Spinal cord (tissue), 10 donors: Measurements from ENCODE around the gene RHCE. TPM values are rescaled to one million over a fixed set of nuclear protein-coding genes. Genes with fewer than 3 reads are reported as not detected.
A peak's percentile ranks its signal among the peaks of the same experiment; 100 is the strongest.

Source experiments
- DNase-seq, 6 donors: peaks; one replicate each; pipeline versions ENCODE4 v3.0.0 to v3.0.0-alpha.2; 2013 to 2015; ENCODE audit warnings: low spot score in 6 of 6, low read depth in 4 of 6
- H3K27ac ChIP-seq: one replicate; pipeline ENCODE4 v1.5.1; 2013; ENCODE audit warnings: low read depth, low read length, control low read depth
- H3K27me3 ChIP-seq: one replicate; pipeline ENCODE4 v1.6.1; 2013; ENCODE audit warnings: low read length; ENCODE audit not compliant: control insufficient read depth, insufficient read depth
- H3K36me3 ChIP-seq: one replicate; pipeline ENCODE4 v1.6.1; 2013; ENCODE audit warnings: low read length; ENCODE audit not compliant: control insufficient read depth, insufficient read depth
- H3K4me1 ChIP-seq: one replicate; pipeline ENCODE4 v1.6.1; 2013; ENCODE audit warnings: low read length; ENCODE audit not compliant: control insufficient read depth, insufficient read depth
- H3K4me3 ChIP-seq: one replicate; pipeline ENCODE4 v1.5.1; 2013; ENCODE audit warnings: low read depth, low read length, control low read depth
- H3K9me3 ChIP-seq: one replicate; pipeline ENCODE4 v1.6.1; 2013; ENCODE audit warnings: low read length; ENCODE audit not compliant: control insufficient read depth, insufficient read depth
- WGBS: methylation state at CpG from one replicate; pipeline ENCODE4 v1.1.5; 2013; ENCODE audit warnings: missing lambda C conversion rate; ENCODE audit not compliant: insufficient coverage; 5-methylcytosine and 5-hydroxymethylcytosine counted together
- polyA plus RNA-seq, 2 donors: library from polyadenylated mRNA; unstranded; fragments of 120-200 nt; gene quantifications; one replicate each; pipeline ENCODE4 v1.2.1, GENCODE V29; 2013; ENCODE audit not compliant: insufficient read length in 2 of 2
- total RNA-seq, 2 donors: library from RNA; depleted of rRNA in 1 of 2; stranded (reverse); fragments of 120-200 nt in 1 of 2; fragments of >200 nt in 1 of 2; gene quantifications; one replicate each; pipeline versions ENCODE4 v1.2.3 to v1.2.4, GENCODE V29; 2013 to 2014
- donor health status: healthy.

RHCE gene
- total and polyA plus RNA-seq, 4 donors = 1.2 to 4.2 (median 1.8) TPM

GRCh38 chr1:25435397-25436108, 14.9 kb upstream of the RHCE start:
- Histone ChIP-seq H3K27me3 (no peaks in the 10 kb centered on the region), H3K4me3 (no peak overlapping the region), H3K4me1 (no peaks in the 10 kb centered on the region), H3K27ac (no peak overlapping the region), H3K9me3 (no peaks in the 10 kb centered on the region), H3K36me3 (peaks cover 3% of the 10 kb centered on the region)
- WGBS = no CpG with 5 or more reads among the region's 4 CpGs
- no peak for DNase-seq

GRCh38 chr1:25433389-25434186, 13.0 kb upstream of the RHCE start:
- H3K27ac ChIP-seq = no peak overlapping the region
- no peak overlapping the region for H3K4me3 ChIP-seq

GRCh38 chr1:25432749-25433388, 12.2 kb upstream of the RHCE start:
- Histone ChIP-seq H3K4me3 (peak overlapping the region; percentile 60), H3K27ac (no peak overlapping the region), H3K9me3 (no peaks in the 10 kb centered on the region), H3K27me3 (no peaks in the 10 kb centered on the region), H3K4me1 (no peaks in the 10 kb centered on the region), H3K36me3 (peaks cover 3% of the 10 kb centered on the region)
- no CpG with 5 or more reads among the region's 6 CpGs for WGBS
- DNase-seq = no peak

More at GRCh38 chr1:25433389-25434186, 13.0 kb upstream of the RHCE start:
- peak in 1 of 6 donors; percentile 13 for DNase-seq
- Histone ChIP-seq H3K36me3 (peaks cover 3% of the 10 kb centered on the region), H3K9me3 (no peaks in the 10 kb centered on the region), H3K27me3 (no peaks in the 10 kb centered on the region), H3K4me1 (no peaks in the 10 kb centered on the region)
- WGBS = 40% methylated on average over 2 of the region's 4 CpGs

- peak in 1 of 6 donors; percentile 72 for DNase-seq
- no peaks in the 10 kb centered on the region for H3K9me3 ChIP-seq
- no peaks in the 10 kb centered on the region for H3K27me3 ChIP-seq
- no peaks in the 10 kb centered on the region for H3K36me3 ChIP-seq
- no peak overlapping the region for H3K27ac ChIP-seq
- H3K4me3 ChIP-seq = peak overlapping the region; percentile 60
- no peaks in the 10 kb centered on the region for H3K4me1 ChIP-seq
- 13% methylated on average over 2 of the region's 6 CpGs for WGBS
Measured at GRCh38 chr1:25431955-25432719, 11.5 kb upstream of the RHCE start.

GRCh38 chr1:25430967-25431881, 10.6 kb upstream of the RHCE start:
- Histone ChIP-seq H3K36me3 (no peaks in the 10 kb centered on the region), H3K9me3 (no peaks in the 10 kb centered on the region), H3K4me3 (peak overlapping the region; percentile 82), H3K4me1 (no peaks in the 10 kb centered on the region), H3K27ac (peak overlapping the region; percentile 33), H3K27me3 (no peaks in the 10 kb centered on the region)
- peak in 1 of 6 donors; percentile 56 for DNase-seq
- 0% methylated on average over 84 of the region's 89 CpGs for WGBS

GRCh38 chr1:25430073-25430966, 9.7 kb upstream of the RHCE start, which contains the start of gene MACO1:
Gene MACO1 (plus strand): TSS chr1:25430897. CDS start chr1:25431099, 202 bp downstream.
- DNase-seq = peak; percentile 96 to 99 (median 98)
- WGBS = under 1% methylated on average over 60 of the region's 87 CpGs
- peak within 1 kb of the TSS; percentile 84 for H3K27ac ChIP-seq
- no peaks in the 10 kb centered on the region for H3K36me3 ChIP-seq
- no peaks in the 10 kb centered on the region for H3K9me3 ChIP-seq
- H3K4me1 ChIP-seq = no peaks in the 10 kb centered on the region
- H3K27me3 ChIP-seq = no peaks in the 10 kb centered on the region
- peak within 1 kb of the TSS; percentile 82 for H3K4me3 ChIP-seq

- Histone ChIP-seq H3K9me3 (no peaks in the 10 kb centered on the region), H3K4me1 (no peaks in the 10 kb centered on the region), H3K27ac (no peak overlapping the region), H3K27me3 (no peaks in the 10 kb centered on the region), H3K36me3 (no peaks in the 10 kb centered on the region), H3K4me3 (no peak overlapping the region)
- DNase-seq = no peak
- 81% methylated on average over 6 of the region's 7 CpGs for WGBS
Measured at GRCh38 chr1:25428475-25429166, 8.0 kb upstream of the RHCE start.
